ENCODE results near the gene POU2AF3. TPM values are rescaled to one million over a fixed set of nuclear protein-coding genes. Genes with fewer than 3 reads are reported as not detected.

POU2AF3 gene
- total and polyA plus RNA-seq, 2 donors (not counting 1 experiment from before 2014, with no cell fraction given): 0.51 to 2.1 TPM

DNA sequence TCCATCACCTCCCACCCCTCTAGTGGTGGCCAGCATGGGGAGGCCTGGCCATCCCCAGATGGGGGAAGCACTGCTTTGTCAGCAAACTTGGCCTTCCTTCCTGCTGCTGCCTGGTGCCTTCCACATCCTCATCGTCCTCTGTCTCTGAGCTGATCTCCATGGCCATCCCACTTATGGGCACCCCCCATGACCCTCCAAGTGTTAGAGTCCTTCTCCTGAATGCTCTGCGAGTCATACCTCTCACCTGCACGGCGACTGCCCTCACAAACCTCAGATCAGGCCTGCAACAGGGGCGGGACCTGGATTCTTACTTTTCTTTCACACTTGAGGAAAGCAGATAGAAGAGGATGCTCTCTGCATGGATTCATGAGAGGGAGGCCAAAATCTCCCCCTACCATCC is 56.8 kb downstream of the POU2AF3 start:
- ATAC-seq (ENCODE audit: low read depth): no peak
- intact Hi-C loops (cut with micrococcal nuclease): no loop called here
- Mint-ChIP-seq H3K27ac (peak overlapping the region; percentile 86), H3K9me3 (ENCODE audit: insufficient read depth) (no peaks in the 10 kb centered on the region), H3K27me3 (no peaks in the 10 kb centered on the region), H3K4me3 (no peak overlapping the region), H3K4me1 (peaks cover 48% of the 10 kb centered on the region)
- TF ChIP-seq, protein P1, sequence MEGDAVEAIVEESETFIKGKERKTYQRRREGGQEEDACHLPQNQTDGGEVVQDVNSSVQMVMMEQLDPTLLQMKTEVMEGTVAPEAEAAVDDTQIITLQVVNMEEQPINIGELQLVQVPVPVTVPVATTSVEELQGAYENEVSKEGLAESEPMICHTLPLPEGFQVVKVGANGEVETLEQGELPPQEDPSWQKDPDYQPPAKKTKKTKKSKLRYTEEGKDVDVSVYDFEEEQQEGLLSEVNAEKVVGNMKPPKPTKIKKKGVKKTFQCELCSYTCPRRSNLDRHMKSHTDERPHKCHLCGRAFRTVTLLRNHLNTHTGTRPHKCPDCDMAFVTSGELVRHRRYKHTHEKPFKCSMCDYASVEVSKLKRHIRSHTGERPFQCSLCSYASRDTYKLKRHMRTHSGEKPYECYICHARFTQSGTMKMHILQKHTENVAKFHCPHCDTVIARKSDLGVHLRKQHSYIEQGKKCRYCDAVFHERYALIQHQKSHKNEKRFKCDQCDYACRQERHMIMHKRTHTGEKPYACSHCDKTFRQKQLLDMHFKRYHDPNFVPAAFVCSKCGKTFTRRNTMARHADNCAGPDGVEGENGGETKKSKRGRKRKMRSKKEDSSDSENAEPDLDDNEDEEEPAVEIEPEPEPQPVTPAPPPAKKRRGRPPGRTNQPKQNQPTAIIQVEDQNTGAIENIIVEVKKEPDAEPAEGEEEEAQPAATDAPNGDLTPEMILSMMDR (IDR thresholded peaks at IDR 0.05): no peak
- TF ChIP-seq EZH2 (IDR thresholded peaks at IDR 0.05; ENCODE audit: borderline replicate concordance, insufficient read depth, low read depth, low read length, poor library complexity, severe bottlenecking): no peak
- Histone ChIP-seq H3K79me2 (ENCODE audit: control insufficient read depth, insufficient read depth, low read length) (peaks cover 28% of the 10 kb centered on the region), H3K27ac (ENCODE audit: low read length in 2 of 2) (peak overlapping the region in 1 of 2 donors; percentile 71), H3K4me1 (ENCODE audit: control insufficient read depth in 2 of 2, insufficient read depth in 2 of 2, low read length in 2 of 2) (peaks cover 29 to 41% of the 10 kb centered on the region in 2 donors), H3K27me3 (replicated peaks in 1 of 4; ENCODE audit: control extremely low read depth in 1 of 4, control insufficient read depth in 3 of 4, insufficient read depth in 4 of 4, low read length in 3 of 4) (no peaks in the 10 kb centered on the region), H4K20me1 (ENCODE audit: control insufficient read depth, insufficient read depth, low read length, poor library complexity, severe bottlenecking) (peaks cover 69% of the 10 kb centered on the region), H3K9ac (ENCODE audit: low read length) (no peak overlapping the region), H3K4me3 (ENCODE audit: control extremely low read depth in 1 of 5, extremely low read depth in 1 of 5, insufficient read depth in 1 of 5, low read depth in 2 of 5, low read length in 4 of 5) (no peak overlapping the region), H3K36me3 (replicated peaks in 1 of 2; ENCODE audit: control extremely low read depth in 1 of 2, control insufficient read depth in 1 of 2, extremely low read depth in 1 of 2, insufficient read depth in 2 of 2, low read length in 1 of 2) (peaks cover 0 to 87% of the 10 kb centered on the region in 2 experiments), H3K9me3 (ENCODE audit: control extremely low read depth in 1 of 3, control insufficient read depth in 2 of 3, insufficient read depth in 1 of 3, low read length in 2 of 3) (peaks cover 0 to 5% (median 0%) of the 10 kb centered on the region in 3 donors), H2AFZ (ENCODE audit: insufficient read depth, low read depth, low read length, poor library complexity, severe bottlenecking) (no peak overlapping the region), H3K4me2 (replicated peaks; ENCODE audit: low read depth, low read length, poor library complexity, severe bottlenecking) (no peak overlapping the region)
- WGBS (ENCODE audit: insufficient coverage): 92% methylated on average over 4 of the region's 5 CpGs
- ChIA-PET CTCF (interaction anchor here (0.9 to 32.5 kb wide), 8 partner anchors 9 to 91 kb away, joined by 3 to 922 read pairs (median 4); no protein-coding TSS in a partner anchor), POLR2A (interaction anchor here (0.8 to 1.1 kb wide), 2 partner anchors 24 to 64 kb away, joined by 3 read pairs; partner anchors contain the start of gene POU2AF1)
- no peak for DNase-seq

DNA sequence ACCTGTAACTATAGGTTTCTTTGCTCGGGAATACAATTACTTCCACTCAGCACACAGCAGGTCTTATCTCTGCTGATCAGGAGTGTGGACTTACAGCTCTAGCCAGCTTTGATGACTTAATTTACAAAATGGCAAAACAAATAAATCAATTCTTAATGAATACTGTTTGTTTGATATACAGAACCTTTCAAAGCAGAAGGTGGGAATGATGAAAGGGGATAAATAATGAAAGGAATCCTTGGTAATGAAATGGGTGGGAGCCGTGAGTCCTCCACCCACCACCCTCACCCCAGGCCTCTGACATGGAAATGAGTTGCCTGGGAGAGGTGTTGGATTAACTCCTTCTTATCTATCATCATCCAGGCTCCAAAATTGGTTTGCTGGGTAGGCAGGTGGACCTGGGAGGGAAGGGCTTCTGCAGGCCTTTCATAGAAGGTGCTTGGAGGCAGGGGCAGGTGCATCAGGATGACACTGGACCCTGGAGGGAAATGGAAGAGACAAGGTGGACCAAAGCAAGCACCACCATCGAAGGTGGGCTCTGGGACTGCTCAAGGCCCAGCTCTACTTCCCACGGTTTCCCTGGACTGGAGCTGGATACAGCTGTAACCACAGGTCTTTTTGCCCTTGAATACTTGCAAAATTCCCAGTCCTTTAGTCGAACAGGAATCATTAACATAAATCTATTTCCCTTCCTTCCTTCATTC is 57.8 kb downstream of the POU2AF3 start:
- no peak overlapping the region for H2AFZ ChIP-seq (ENCODE audit: insufficient read depth, low read depth, low read length, poor library complexity, severe bottlenecking)
- peaks cover 79% of the 10 kb centered on the region for H4K20me1 ChIP-seq (ENCODE audit: control insufficient read depth, insufficient read depth, low read length, poor library complexity, severe bottlenecking)
- ChIA-PET POLR2A (interaction anchor here (0.8 to 1.3 kb wide), 2 partner anchors 11 to 23 kb away, joined by 3 read pairs; partner anchors contain the start of gene POU2AF1), CTCF (interaction anchor here (0.8 to 32.5 kb wide), 4 partner anchors 33 to 90 kb away, joined by 3 to 922 read pairs (median 4); no protein-coding TSS in a partner anchor)
- peak overlapping the region; percentile 86 for H3K27ac Mint-ChIP-seq
- peaks cover 49% of the 10 kb centered on the region for H3K4me1 Mint-ChIP-seq
- no peak for ATAC-seq (ENCODE audit: low read depth)
- DNase-seq: no peak
- H3K27me3 Mint-ChIP-seq: no peaks in the 10 kb centered on the region
- H3K9ac ChIP-seq (ENCODE audit: low read length): no peak overlapping the region
- peak overlapping the region in 1 of 2 donors; percentile 71 for H3K27ac ChIP-seq (ENCODE audit: low read length in 2 of 2)
- H3K4me1 ChIP-seq (ENCODE audit: control insufficient read depth in 2 of 2, insufficient read depth in 2 of 2, low read length in 2 of 2): peaks cover 35 to 51% of the 10 kb centered on the region in 2 donors
- 91% methylated on average over 2 of the region's 5 CpGs for WGBS (ENCODE audit: insufficient coverage)
- H3K79me2 ChIP-seq (ENCODE audit: control insufficient read depth, insufficient read depth, low read length): peaks cover 38% of the 10 kb centered on the region
- H3K9me3 ChIP-seq (ENCODE audit: control extremely low read depth in 1 of 3, control insufficient read depth in 2 of 3, insufficient read depth in 1 of 3, low read length in 2 of 3): peaks cover 0 to 5% (median 0%) of the 10 kb centered on the region in 3 donors
- H3K4me3 Mint-ChIP-seq: no peak overlapping the region
- no peaks in the 10 kb centered on the region for H3K9me3 Mint-ChIP-seq (ENCODE audit: insufficient read depth)
- intact Hi-C loops (cut with micrococcal nuclease): no loop called here
- H3K36me3 ChIP-seq (replicated peaks in 1 of 2; ENCODE audit: control extremely low read depth in 1 of 2, control insufficient read depth in 1 of 2, extremely low read depth in 1 of 2, insufficient read depth in 2 of 2, low read length in 1 of 2): peaks cover 0 to 94% of the 10 kb centered on the region in 2 experiments
- no peak for TF ChIP-seq EZH2 (IDR thresholded peaks at IDR 0.05; ENCODE audit: borderline replicate concordance, insufficient read depth, low read depth, low read length, poor library complexity, severe bottlenecking)
- TF ChIP-seq, protein P1 (IDR thresholded peaks at IDR 0.05): no peak
- no peak overlapping the region for H3K4me2 ChIP-seq (replicated peaks; ENCODE audit: low read depth, low read length, poor library complexity, severe bottlenecking)
- no peaks in the 10 kb centered on the region for H3K27me3 ChIP-seq (replicated peaks in 1 of 4; ENCODE audit: control extremely low read depth in 1 of 4, control insufficient read depth in 3 of 4, insufficient read depth in 4 of 4, low read length in 3 of 4)
- no peak overlapping the region for H3K4me3 ChIP-seq (ENCODE audit: control extremely low read depth in 1 of 5, extremely low read depth in 1 of 5, insufficient read depth in 1 of 5, low read depth in 2 of 5, low read length in 4 of 5)
